ENCODE results near the gene VPS11.
A peak's percentile ranks its signal among the peaks of the same experiment; 100 is the strongest.

Gene VPS11

GRCh38 chr11:119121811-119122124, 54.1 kb downstream of the VPS11 start:
- H3K4me3 ChIP-seq (ENCODE audit: low read depth, low read length) = peak overlapping the region; percentile 89
- TF ChIP-seq CTCF (IDR thresholded peaks at IDR 0.05; ENCODE audit: borderline replicate concordance, insufficient read depth, low read depth, low read length) = no peak

- no peak overlapping the region for H3K4me3 ChIP-seq (ENCODE audit: low read depth, low read length)
- no peak for TF ChIP-seq CTCF (IDR thresholded peaks at IDR 0.05; ENCODE audit: borderline replicate concordance, insufficient read depth, low read depth, low read length)
These were observed 58.2 kb downstream of the VPS11 start for GRCh38 chr11:119125821-119126220.

GRCh38 chr11:119126675-119127268, 59.2 kb downstream of the VPS11 start:
- no peak overlapping the region for H3K4me3 ChIP-seq (ENCODE audit: low read depth, low read length)
- no peak for TF ChIP-seq CTCF (IDR thresholded peaks at IDR 0.05; ENCODE audit: borderline replicate concordance, insufficient read depth, low read depth, low read length)

GRCh38 chr11:119130662-119131061, 63.0 kb downstream of the VPS11 start:
- no peak for TF ChIP-seq CTCF (IDR thresholded peaks at IDR 0.05; ENCODE audit: borderline replicate concordance, insufficient read depth, low read depth, low read length)

More at GRCh38 chr11:119130662-119131061, 63.0 kb downstream of the VPS11 start:
- no peak overlapping the region for H3K4me3 ChIP-seq (ENCODE audit: low read depth, low read length)

Measured in GM12875 (cell line).